ENCODE results near the gene SH2D2A.

The SH2D2A gene

GRCh38 chr1:156765666-156766065 is 51.0 kb downstream of the SH2D2A start:
- TF ChIP-seq SIN3A (IDR thresholded peaks at IDR 0.05; ENCODE audit: borderline replicate concordance, insufficient read depth, low read length): no peak

- TF ChIP-seq REST (IDR thresholded peaks at IDR 0.05; ENCODE audit: insufficient read depth in 1 of 2, low read depth in 2 of 2, low read length in 2 of 2): no peak
- TF ChIP-seq FOXP2 (optimal IDR thresholded peaks at IDR 0.05; ENCODE audit: borderline replicate concordance, extremely low read depth, extremely low read length, insufficient read depth): no peak
- no peak for TF ChIP-seq POLR2AphosphoS5 (IDR thresholded peaks at IDR 0.05; ENCODE audit: low read depth, low read length)
- no peak for TF ChIP-seq SIN3A (IDR thresholded peaks at IDR 0.05; ENCODE audit: borderline replicate concordance, insufficient read depth, low read length)
- no peak for TF ChIP-seq TAF1 (IDR thresholded peaks at IDR 0.05; ENCODE audit: borderline replicate concordance, insufficient read depth, low read length)
Measured at GRCh38 chr1:156760796-156761104, 55.9 kb downstream of the SH2D2A start.

GRCh38 chr1:156760092-156760795 is 56.4 kb downstream of the SH2D2A start:
- no peak for TF ChIP-seq REST (IDR thresholded peaks at IDR 0.05; ENCODE audit: insufficient read depth in 1 of 2, low read depth in 2 of 2, low read length in 2 of 2)
- no peak for TF ChIP-seq POLR2AphosphoS5 (IDR thresholded peaks at IDR 0.05; ENCODE audit: low read depth, low read length)
- no peak for TF ChIP-seq SIN3A (IDR thresholded peaks at IDR 0.05; ENCODE audit: borderline replicate concordance, insufficient read depth, low read length)

GRCh38 chr1:156756355-156756754 is 60.3 kb downstream of the SH2D2A start:
- TF ChIP-seq POLR2AphosphoS5 (IDR thresholded peaks at IDR 0.05; ENCODE audit: low read depth, low read length) (no peak), REST (IDR thresholded peaks at IDR 0.05; ENCODE audit: insufficient read depth in 1 of 2, low read depth in 2 of 2, low read length in 2 of 2) (no peak), TAF1 (IDR thresholded peaks at IDR 0.05; ENCODE audit: borderline replicate concordance, insufficient read depth, low read length) (no peak), FOXP2 (optimal IDR thresholded peaks at IDR 0.05; ENCODE audit: borderline replicate concordance, extremely low read depth, extremely low read length, insufficient read depth) (no peak)

Measured in PFSK-1 (cell line).